Stimulated activated naive B cell treated with anti-CD40 and anti-IgM and Interleukin-4, amounts not matched to agents 10 μg/mL and 1 μg/mL and 100 μg/mL, for 72 hours (primary cell): ENCODE results near the gene TSPAN3.
A peak's percentile ranks its signal among the peaks of the same experiment; 100 is the strongest.

ENCODE experiments used
- ATAC-seq, 2 donors: fragments of 150-1000 bp; cut with Tn5 transposase; replicated peaks; 2 replicates each; pipeline ENCODE4 v1.10.0; 2021; ENCODE audit warnings: moderate library complexity in 1 of 2
- DNase-seq: peaks from one replicate; pipeline ENCODE4 v3.0.0; 2021
- H3K27ac Mint-ChIP-seq: one replicate; pipeline ENCODE4 v1.8.0; 2022; ENCODE audit warnings: mild to moderate bottlenecking, mixed read lengths
- H3K27me3 Mint-ChIP-seq, 2 donors: one replicate each; pipeline ENCODE4 v1.8.0; 2022; ENCODE audit warnings: mixed read lengths in 2 of 2
- H3K36me3 Mint-ChIP-seq, 2 donors: one replicate each; pipeline ENCODE4 v1.8.0; 2022; ENCODE audit warnings: mixed read lengths in 2 of 2, mild to moderate bottlenecking in 1 of 2
- H3K4me1 Mint-ChIP-seq, 2 donors: one replicate each; pipeline ENCODE4 v1.8.0; 2022; ENCODE audit warnings: mixed read lengths in 2 of 2, mild to moderate bottlenecking in 1 of 2
- H3K4me3 Mint-ChIP-seq, 2 donors: one replicate each; pipeline ENCODE4 v1.8.0; 2022; ENCODE audit warnings: mild to moderate bottlenecking in 2 of 2, mixed read lengths in 2 of 2, moderate library complexity in 1 of 2
- H3K9me3 Mint-ChIP-seq, 2 donors: one replicate each; pipeline ENCODE4 v1.8.0; 2022; ENCODE audit warnings: mixed read lengths in 2 of 2, mild to moderate bottlenecking in 1 of 2

TSPAN3 gene

GRCh38 chr15:77030928-77031375 lies 40.0 kb downstream of the TSPAN3 start:
- no peak overlapping the region for H3K4me3 Mint-ChIP-seq
- peaks cover 15 to 46% of the 10 kb centered on the region in 2 donors for H3K36me3 Mint-ChIP-seq
- ATAC-seq, result peak; percentile 4
- DNase-seq, result peak; percentile 0
- H3K9me3 Mint-ChIP-seq, result no peaks in the 10 kb centered on the region
- H3K27me3 Mint-ChIP-seq, result no peaks in the 10 kb centered on the region
- H3K4me1 Mint-ChIP-seq, result peaks cover 32 to 53% of the 10 kb centered on the region in 2 donors
- H3K27ac Mint-ChIP-seq, result peak overlapping the region; percentile 75

DNA sequence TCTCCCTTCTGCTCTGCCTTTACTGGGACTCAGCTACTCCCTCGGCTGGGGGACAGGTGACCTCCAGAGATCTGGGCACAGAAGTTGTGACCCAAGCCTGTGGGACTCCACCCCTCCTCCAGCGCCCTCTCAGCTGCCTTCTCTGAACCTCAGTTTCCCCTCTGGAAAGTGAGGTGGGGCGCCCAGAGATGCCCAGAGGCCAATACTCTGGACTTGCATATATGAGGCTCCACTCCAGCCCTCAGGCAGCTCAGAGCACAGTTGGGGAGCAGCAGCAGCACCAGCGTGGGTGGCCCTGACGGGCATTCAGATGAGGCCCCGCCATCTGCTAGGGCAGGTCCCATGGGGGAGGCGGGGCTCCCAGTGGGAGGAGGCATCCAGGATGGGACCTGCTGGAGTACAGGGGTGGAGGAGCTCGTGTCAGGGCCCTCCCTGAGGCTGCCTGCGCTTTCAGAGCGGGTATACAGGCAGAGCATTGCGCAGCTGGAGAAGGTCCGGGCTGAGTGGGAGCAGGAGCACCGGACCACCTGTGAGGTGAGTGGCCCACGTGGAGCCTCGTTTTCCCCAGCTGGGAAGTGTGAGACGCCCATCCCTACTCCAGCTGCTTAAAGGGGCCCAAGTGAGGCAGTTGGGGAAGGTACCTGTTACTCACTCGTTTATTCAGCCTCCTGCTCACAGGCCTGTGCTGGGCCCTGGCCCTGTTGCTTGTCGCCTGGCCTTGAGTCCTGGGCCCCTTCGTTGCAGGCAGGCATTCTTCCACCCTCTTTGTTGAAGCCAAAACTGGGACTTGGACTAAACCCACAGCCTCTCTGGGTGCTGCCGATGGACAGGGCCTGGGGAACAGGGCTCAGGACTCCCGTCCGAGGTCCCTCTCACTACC lies 40.6 kb downstream of the TSPAN3 start:
- H3K9me3 Mint-ChIP-seq, result no peaks in the 10 kb centered on the region
- peaks cover 31 to 51% of the 10 kb centered on the region in 2 donors for H3K4me1 Mint-ChIP-seq
- no peak overlapping the region for H3K4me3 Mint-ChIP-seq
- peak overlapping the region; percentile 77 for H3K27ac Mint-ChIP-seq
- ATAC-seq, result peak; percentile 23 to 28
- H3K36me3 Mint-ChIP-seq, result peaks cover 15 to 45% of the 10 kb centered on the region in 2 donors
- DNase-seq, result no peak
- H3K27me3 Mint-ChIP-seq, result no peaks in the 10 kb centered on the region

GRCh38 chr15:77029166-77030047 lies 41.5 kb downstream of the TSPAN3 start:
- no peaks in the 10 kb centered on the region for H3K27me3 Mint-ChIP-seq
- no peaks in the 10 kb centered on the region for H3K9me3 Mint-ChIP-seq

GRCh38 chr15:77028451-77029165 lies 42.3 kb downstream of the TSPAN3 start:
- Mint-ChIP-seq H3K9me3 (no peaks in the 10 kb centered on the region), H3K4me1 (peaks cover 27 to 47% of the 10 kb centered on the region in 2 donors), H3K27me3 (no peaks in the 10 kb centered on the region), H3K4me3 (no peak overlapping the region), H3K36me3 (peaks cover 18 to 36% of the 10 kb centered on the region in 2 donors), H3K27ac (peak overlapping the region; percentile 51)
- DNase-seq (no peak), ATAC-seq (no peak)

More at GRCh38 chr15:77029166-77030047, 41.5 kb downstream of the TSPAN3 start:
- ATAC-seq (no peak), DNase-seq (no peak)
- Mint-ChIP-seq H3K36me3 (peaks cover 16 to 42% of the 10 kb centered on the region in 2 donors), H3K27ac (peak overlapping the region; percentile 77), H3K4me1 (peaks cover 30 to 44% of the 10 kb centered on the region in 2 donors), H3K4me3 (no peak overlapping the region)

DNA sequence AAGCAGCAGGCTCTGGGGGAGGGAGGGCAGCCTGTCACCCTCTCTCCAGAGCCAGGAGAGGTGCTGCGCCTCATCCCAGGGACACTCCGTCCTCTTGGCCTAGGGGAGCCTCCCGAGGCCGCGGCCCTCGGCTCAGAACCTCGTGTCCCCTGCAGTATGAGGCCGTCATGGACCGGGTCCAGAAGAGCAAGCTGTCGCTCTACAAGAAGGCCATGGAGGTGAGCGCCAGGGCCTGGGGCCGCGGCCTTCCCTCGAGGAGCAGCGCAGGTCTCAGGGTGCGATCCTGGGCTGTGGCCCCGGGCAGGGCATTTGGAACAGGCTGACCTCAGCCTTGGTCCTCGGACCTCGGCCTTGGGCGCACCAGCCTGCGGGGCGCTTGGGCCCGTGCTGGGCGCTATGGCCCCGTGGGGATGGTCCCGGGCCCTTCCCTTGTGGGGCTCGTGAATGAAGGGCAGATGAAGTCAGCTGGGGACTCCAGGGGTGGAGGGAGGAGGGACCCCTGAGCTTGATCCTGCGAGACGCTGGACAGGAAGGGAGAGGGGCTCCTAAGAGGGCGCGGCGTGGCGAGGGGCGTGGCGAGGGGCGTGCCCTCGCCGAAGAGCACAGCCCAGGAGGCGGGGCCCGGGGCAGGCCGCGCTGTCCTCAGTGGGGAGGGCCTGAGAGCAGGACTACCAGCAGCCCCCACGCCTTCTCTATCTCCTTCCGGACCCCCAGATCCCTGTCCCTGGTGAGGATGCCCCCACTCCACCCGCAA lies 43.0 kb downstream of the TSPAN3 start:
- no peak overlapping the region for H3K4me3 Mint-ChIP-seq
- DNase-seq, result no peak
- peak overlapping the region; percentile 51 for H3K27ac Mint-ChIP-seq
- peaks cover 34 to 53% of the 10 kb centered on the region in 2 donors for H3K4me1 Mint-ChIP-seq
- no peaks in the 10 kb centered on the region for H3K27me3 Mint-ChIP-seq
- no peak for ATAC-seq
- H3K36me3 Mint-ChIP-seq, result peaks cover 22 to 44% of the 10 kb centered on the region in 2 donors
- H3K9me3 Mint-ChIP-seq, result no peaks in the 10 kb centered on the region

- Mint-ChIP-seq H3K27me3 (no peaks in the 10 kb centered on the region), H3K36me3 (peaks cover 25 to 50% of the 10 kb centered on the region in 2 donors), H3K27ac (peak overlapping the region; percentile 77), H3K4me3 (no peak overlapping the region), H3K4me1 (peaks cover 40 to 58% of the 10 kb centered on the region in 2 donors), H3K9me3 (no peaks in the 10 kb centered on the region)
- DNase-seq (no peak), ATAC-seq (no peak)
Measured at GRCh38 chr15:77027111-77027696, 43.7 kb downstream of the TSPAN3 start.

DNA sequence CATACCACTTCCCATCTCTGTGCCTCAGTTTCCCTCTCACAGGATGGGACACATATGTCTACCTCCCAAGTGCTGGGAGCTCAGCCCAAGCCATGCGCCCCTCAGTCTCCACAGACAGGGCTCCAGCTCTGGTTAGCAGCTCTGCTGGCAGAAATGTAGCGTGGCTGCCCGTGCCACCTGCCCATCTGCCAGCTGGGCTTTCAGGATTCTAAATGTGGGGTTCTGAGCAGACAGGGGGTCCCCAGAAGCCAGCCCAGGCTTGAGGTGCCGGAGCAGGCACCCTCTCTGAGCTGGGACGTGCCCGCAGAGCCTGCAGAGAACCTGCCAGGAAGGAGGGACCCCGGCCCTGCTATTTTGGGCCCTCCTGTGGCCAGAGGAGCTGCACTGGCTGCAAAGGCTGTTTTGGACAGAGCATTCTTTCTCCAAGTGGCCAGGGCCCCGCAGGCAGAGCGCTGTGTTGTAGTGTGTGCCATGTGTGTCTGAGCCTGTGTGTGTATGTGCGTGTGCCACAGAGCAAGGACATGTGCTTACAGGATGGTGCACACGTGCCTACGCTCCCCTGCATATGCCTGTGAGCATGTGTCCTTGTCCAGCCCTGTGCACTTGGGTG lies 44.3 kb downstream of the TSPAN3 start:
- H3K36me3 Mint-ChIP-seq, result peaks cover 27 to 55% of the 10 kb centered on the region in 2 donors
- no peaks in the 10 kb centered on the region for H3K27me3 Mint-ChIP-seq
- H3K27ac Mint-ChIP-seq, result peak overlapping the region; percentile 22
- DNase-seq (no peak), ATAC-seq (no peak)
- H3K9me3 Mint-ChIP-seq, result no peaks in the 10 kb centered on the region
- H3K4me3 Mint-ChIP-seq, result no peak overlapping the region
- H3K4me1 Mint-ChIP-seq, result peaks cover 43 to 58% of the 10 kb centered on the region in 2 donors

DNA sequence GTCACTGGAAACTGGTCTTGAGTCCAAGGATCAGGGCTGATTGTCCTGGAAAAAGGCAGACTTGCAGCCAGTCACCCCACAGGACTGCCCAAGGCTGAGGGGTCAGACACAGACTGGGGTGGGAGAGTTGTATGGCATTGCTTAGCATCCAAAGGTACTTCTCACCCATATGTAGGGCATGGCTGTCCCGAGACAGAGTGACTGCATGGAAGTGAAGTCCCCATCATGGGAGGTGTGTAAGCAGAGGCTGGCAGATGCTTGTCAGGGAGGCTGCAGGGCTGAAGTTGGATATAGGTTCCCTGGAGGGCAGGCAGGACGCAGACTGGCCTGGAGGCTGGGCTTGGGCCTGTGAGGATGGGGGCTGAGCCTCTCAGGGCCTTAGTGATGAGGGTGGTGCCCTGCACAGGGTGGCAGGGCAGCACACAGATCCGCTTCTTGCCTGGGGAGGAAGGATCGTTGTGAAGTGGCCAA lies 44.9 kb downstream of the TSPAN3 start:
- ATAC-seq (no peak), DNase-seq (no peak)
- H3K9me3 Mint-ChIP-seq, result no peaks in the 10 kb centered on the region
- peaks cover 42 to 58% of the 10 kb centered on the region in 2 donors for H3K4me1 Mint-ChIP-seq
- peaks cover 27 to 56% of the 10 kb centered on the region in 2 donors for H3K36me3 Mint-ChIP-seq
- H3K4me3 Mint-ChIP-seq, result no peak overlapping the region
- peak overlapping the region; percentile 84 for H3K27ac Mint-ChIP-seq
- no peaks in the 10 kb centered on the region for H3K27me3 Mint-ChIP-seq

GRCh38 chr15:77025083-77025901 lies 45.6 kb downstream of the TSPAN3 start:
- peaks cover 47 to 58% of the 10 kb centered on the region in 2 donors for H3K4me1 Mint-ChIP-seq
- H3K27ac Mint-ChIP-seq, result peak overlapping the region; percentile 39
- no peak for DNase-seq
- no peaks in the 10 kb centered on the region for H3K9me3 Mint-ChIP-seq
- H3K4me3 Mint-ChIP-seq, result no peak overlapping the region
- no peak for ATAC-seq
- H3K27me3 Mint-ChIP-seq, result no peaks in the 10 kb centered on the region
- H3K36me3 Mint-ChIP-seq, result peaks cover 27 to 61% of the 10 kb centered on the region in 2 donors

DNA sequence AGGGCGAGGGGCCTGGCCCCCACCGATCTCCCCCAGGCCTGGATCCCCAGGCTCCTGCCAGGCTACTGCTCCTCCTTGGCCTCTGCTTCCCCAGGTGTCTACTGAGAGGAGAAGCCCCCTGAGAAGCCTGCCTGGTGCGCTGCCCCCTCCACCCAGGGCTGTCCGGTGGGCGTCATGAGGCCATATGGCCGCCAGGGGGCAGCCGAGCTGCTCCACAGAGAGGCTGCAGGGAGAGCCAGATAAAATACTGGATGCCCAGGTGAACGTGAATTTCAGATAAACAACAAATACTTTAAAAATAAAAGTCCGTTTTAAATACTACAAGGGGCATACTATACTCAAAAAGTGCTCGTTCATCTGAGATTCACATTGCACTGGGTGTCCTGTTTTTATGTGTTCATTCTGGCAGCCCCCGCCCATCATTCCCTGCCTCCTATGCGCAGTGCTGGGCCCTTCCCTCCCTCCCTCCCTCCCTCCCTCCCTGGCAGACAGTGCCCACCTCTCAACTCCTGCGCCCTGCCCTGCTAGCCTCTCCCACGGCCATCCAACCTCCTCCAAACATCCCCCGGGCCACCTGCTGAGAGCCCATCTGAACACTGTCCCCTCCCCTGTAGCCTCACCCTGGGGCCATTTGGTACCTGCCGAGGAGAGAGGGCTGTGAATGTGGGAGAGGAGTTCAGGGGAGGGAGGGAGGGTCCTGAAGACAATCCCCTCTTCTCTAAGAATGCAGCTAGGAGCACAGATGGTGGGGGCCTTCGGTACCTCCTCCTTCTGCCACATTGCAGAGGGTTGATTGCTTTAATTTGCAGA lies 46.4 kb downstream of the TSPAN3 start:
- peak; percentile 53 to 62 for ATAC-seq
- H3K27me3 Mint-ChIP-seq, result no peaks in the 10 kb centered on the region
- no peak overlapping the region for H3K4me3 Mint-ChIP-seq
- DNase-seq, result no peak
- no peak overlapping the region for H3K27ac Mint-ChIP-seq
- peaks cover 47 to 58% of the 10 kb centered on the region in 2 donors for H3K4me1 Mint-ChIP-seq
- H3K9me3 Mint-ChIP-seq, result no peaks in the 10 kb centered on the region
- peaks cover 27 to 60% of the 10 kb centered on the region in 2 donors for H3K36me3 Mint-ChIP-seq

DNA sequence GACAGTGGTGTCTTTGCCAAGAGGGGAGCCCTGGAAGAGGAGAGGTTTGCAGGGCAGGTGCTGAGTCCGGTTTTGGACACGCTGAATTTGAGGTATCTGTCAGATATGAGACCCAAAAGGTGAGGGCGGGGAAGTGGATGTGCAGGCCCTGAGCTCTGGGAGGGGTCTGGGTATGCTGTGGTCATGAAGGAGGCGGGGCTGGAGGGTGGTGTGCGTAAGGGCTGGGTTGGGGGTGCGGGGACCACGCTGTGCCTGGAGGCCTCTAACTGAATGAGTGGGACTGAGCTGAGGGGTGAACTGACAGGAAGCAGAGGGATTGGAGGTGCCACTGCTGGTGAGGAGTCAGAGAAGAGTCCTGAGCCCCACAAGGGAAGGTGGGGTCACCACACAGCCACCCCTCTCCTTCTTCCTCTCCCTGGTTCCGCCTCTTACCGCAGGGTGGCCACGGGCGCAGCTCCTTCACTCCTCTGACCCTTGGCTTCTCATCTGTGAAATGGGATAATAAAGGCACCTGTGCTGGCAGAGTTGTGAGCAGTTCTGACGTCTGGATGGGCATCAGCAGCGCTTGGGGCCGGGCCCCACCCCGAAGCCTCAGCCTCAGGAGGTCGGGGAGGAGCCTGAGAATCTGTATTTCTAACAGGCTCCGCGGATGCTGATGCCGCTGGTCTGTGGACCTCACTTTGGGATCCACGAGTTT lies 47.2 kb downstream of the TSPAN3 start:
- DNase-seq (no peak), ATAC-seq (no peak)
- Mint-ChIP-seq H3K36me3 (peaks cover 27 to 55% of the 10 kb centered on the region in 2 donors), H3K9me3 (no peaks in the 10 kb centered on the region), H3K4me3 (no peak overlapping the region), H3K27me3 (no peaks in the 10 kb centered on the region), H3K4me1 (peaks cover 49 to 58% of the 10 kb centered on the region in 2 donors), H3K27ac (no peak overlapping the region)
